Measurements from ENCODE around the gene RIMS4.

Gene RIMS4

DNA sequence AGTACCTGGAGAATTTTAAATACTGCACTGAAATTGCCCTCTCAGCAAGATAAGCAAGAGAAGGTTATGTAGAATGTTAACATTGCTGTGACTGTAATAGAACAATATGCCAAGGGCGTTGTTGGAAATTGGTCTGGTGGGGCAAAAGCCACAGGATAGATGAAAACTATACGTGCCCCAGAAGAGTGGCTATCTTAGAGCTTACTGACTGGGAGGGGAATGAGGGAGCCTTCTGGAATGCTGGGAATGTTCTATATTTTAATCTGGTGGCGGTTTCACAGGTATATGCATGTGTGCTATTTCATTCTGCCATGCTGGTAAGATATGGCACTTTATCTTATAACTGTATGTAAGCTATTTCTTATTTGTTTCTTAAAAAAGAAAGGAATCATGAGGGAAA is 39.9 kb upstream of the RIMS4 start:
- H3K27me3 ChIP-seq (ENCODE audit: insufficient read depth, low read length, poor library complexity, severe bottlenecking), result no peaks in the 10 kb centered on the region
- H3K9ac ChIP-seq (ENCODE audit: low read depth, low read length, poor library complexity, severe bottlenecking), result no peak overlapping the region
- H3K79me2 ChIP-seq (ENCODE audit: insufficient read depth, low read length), result no peaks in the 10 kb centered on the region
- H3K4me3 ChIP-seq (ENCODE audit: low read length, poor library complexity, severe bottlenecking), result no peak overlapping the region
- no peaks in the 10 kb centered on the region for H3K4me1 ChIP-seq (ENCODE audit: insufficient read depth, low read length, poor library complexity, severe bottlenecking)
- no peak overlapping the region for H3K4me2 ChIP-seq (ENCODE audit: low read depth, low read length, poor library complexity, severe bottlenecking)
- no peaks in the 10 kb centered on the region for H3K9me3 ChIP-seq (ENCODE audit: insufficient read depth, low read depth, low read length)
- TF ChIP-seq CTCF (conservative IDR thresholded peaks at IDR 0.05; ENCODE audit: low read length), result no peak
- no peak for TF ChIP-seq EZH2phosphoT487 (IDR thresholded peaks at IDR 0.05; ENCODE audit: borderline replicate concordance)
- no peaks in the 10 kb centered on the region for H4K20me1 ChIP-seq (ENCODE audit: insufficient read depth, low read length, poor library complexity, severe bottlenecking)
- no peaks in the 10 kb centered on the region for H3K36me3 ChIP-seq (ENCODE audit: insufficient read depth, low read length)
- no peaks in the 10 kb centered on the region for H3F3A ChIP-seq (ENCODE audit: low read depth)
- H2AFZ ChIP-seq (ENCODE audit: low read length), result no peak overlapping the region
- no peaks in the 10 kb centered on the region for H3K9me2 ChIP-seq (replicated peaks; ENCODE audit: low read depth, low read length)

DNA sequence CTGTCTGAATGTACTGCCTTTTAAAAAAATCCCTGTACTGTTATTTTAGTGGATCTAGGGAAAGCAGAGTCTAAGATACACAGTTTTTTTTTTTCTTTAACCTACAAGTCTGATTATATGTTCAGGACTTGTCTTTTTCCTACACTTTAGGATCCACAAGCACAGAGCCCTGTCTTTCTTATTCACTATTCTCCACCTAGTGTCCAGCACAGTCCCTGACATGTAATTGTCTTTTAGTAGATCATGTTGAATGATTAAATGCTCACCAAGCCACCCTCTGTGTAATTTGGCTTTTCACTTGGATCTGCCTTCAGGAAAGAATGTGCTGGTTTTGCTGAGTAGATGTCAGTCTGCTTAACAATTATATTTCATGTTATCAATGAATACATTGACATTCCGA is 39.4 kb upstream of the RIMS4 start:
- Histone ChIP-seq H2AFZ (ENCODE audit: low read length) (no peak overlapping the region), H3K36me3 (ENCODE audit: insufficient read depth, low read length) (no peaks in the 10 kb centered on the region), H3K9me2 (replicated peaks; ENCODE audit: low read depth, low read length) (no peaks in the 10 kb centered on the region), H3K4me3 (ENCODE audit: low read length, poor library complexity, severe bottlenecking) (no peak overlapping the region), H3K27me3 (ENCODE audit: insufficient read depth, low read length, poor library complexity, severe bottlenecking) (no peaks in the 10 kb centered on the region), H3K9ac (ENCODE audit: low read depth, low read length, poor library complexity, severe bottlenecking) (no peak overlapping the region), H3K4me2 (ENCODE audit: low read depth, low read length, poor library complexity, severe bottlenecking) (no peak overlapping the region), H3F3A (ENCODE audit: low read depth) (no peaks in the 10 kb centered on the region), H3K4me1 (ENCODE audit: insufficient read depth, low read length, poor library complexity, severe bottlenecking) (no peaks in the 10 kb centered on the region), H3K9me3 (ENCODE audit: insufficient read depth, low read depth, low read length) (no peaks in the 10 kb centered on the region), H3K79me2 (ENCODE audit: insufficient read depth, low read length) (no peaks in the 10 kb centered on the region), H4K20me1 (ENCODE audit: insufficient read depth, low read length, poor library complexity, severe bottlenecking) (no peaks in the 10 kb centered on the region)
- TF ChIP-seq EZH2phosphoT487 (IDR thresholded peaks at IDR 0.05; ENCODE audit: borderline replicate concordance) (no peak), CTCF (conservative IDR thresholded peaks at IDR 0.05; ENCODE audit: low read length) (no peak)

DNA sequence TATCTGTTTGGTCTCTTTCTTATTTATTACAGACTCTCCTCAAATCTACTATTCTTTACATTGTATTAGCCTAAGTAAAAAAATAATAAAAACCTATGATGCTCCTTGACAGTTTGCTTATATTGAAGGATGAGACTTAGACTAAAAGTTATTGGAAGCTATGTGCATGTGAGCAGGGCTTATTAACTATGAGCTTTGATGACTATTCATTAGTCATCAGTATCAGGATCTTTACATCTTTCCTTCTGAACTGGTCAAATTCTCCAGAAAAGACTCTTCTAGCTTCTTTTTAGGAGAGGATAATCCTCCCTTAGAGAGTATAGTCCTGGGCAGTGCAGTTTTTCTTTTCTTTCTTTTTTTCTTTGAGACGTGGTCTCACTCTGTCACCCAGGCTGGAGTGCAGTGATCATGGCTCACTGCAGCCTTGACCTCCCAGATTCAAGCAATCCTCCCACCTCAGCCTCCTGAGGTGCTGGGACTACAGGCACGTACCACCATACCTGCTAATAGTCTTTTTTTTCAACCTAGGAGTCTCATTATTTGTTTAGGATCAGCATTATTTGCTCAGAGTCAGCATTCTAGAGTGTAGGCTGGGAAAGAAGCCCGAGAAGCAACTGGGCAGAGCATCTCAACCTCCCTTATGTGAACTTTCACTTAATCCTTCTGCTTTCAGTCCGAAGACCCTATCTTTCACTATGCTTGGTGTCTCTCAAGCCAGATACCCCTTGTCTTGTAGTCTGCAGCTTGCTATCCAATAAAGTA is 38.1 kb upstream of the RIMS4 start:
- no peaks in the 10 kb centered on the region for H3K4me1 ChIP-seq (ENCODE audit: insufficient read depth, low read length, poor library complexity, severe bottlenecking)
- TF ChIP-seq EZH2phosphoT487 (IDR thresholded peaks at IDR 0.05; ENCODE audit: borderline replicate concordance), result no peak
- no peak for TF ChIP-seq CTCF (conservative IDR thresholded peaks at IDR 0.05; ENCODE audit: low read length)
- no peaks in the 10 kb centered on the region for H4K20me1 ChIP-seq (ENCODE audit: insufficient read depth, low read length, poor library complexity, severe bottlenecking)
- H3K4me3 ChIP-seq (ENCODE audit: low read length, poor library complexity, severe bottlenecking), result no peak overlapping the region
- H3K36me3 ChIP-seq (ENCODE audit: insufficient read depth, low read length), result no peaks in the 10 kb centered on the region
- no peak overlapping the region for H3K9ac ChIP-seq (ENCODE audit: low read depth, low read length, poor library complexity, severe bottlenecking)
- H2AFZ ChIP-seq (ENCODE audit: low read length), result no peak overlapping the region
- no peaks in the 10 kb centered on the region for H3K27me3 ChIP-seq (ENCODE audit: insufficient read depth, low read length, poor library complexity, severe bottlenecking)
- no peaks in the 10 kb centered on the region for H3K9me3 ChIP-seq (ENCODE audit: insufficient read depth, low read depth, low read length)
- no peaks in the 10 kb centered on the region for H3K79me2 ChIP-seq (ENCODE audit: insufficient read depth, low read length)
- no peaks in the 10 kb centered on the region for H3F3A ChIP-seq (ENCODE audit: low read depth)
- H3K4me2 ChIP-seq (ENCODE audit: low read depth, low read length, poor library complexity, severe bottlenecking), result no peak overlapping the region
- no peaks in the 10 kb centered on the region for H3K9me2 ChIP-seq (replicated peaks; ENCODE audit: low read depth, low read length)
